RKO (cell line): ENCODE data around the gene MYH15.

ENCODE experiments used
- DNase-seq: peaks from one replicate; pipeline ENCODE4 v3.0.0-alpha.2; 2016; ENCODE audit warnings: low spot score

MYH15 gene

GRCh38 chr3:108414007-108414406 lies 96.4 kb downstream of the MYH15 start:
- no peak for DNase-seq

GRCh38 chr3:108412121-108412750 lies 98.2 kb downstream of the MYH15 start:
- no peak for DNase-seq

- no peak for DNase-seq
These were observed 99.8 kb downstream of the MYH15 start for GRCh38 chr3:108410531-108410984.

- no peak for DNase-seq
These were observed 100.6 kb downstream of the MYH15 start for GRCh38 chr3:108409800-108410178.

DNA sequence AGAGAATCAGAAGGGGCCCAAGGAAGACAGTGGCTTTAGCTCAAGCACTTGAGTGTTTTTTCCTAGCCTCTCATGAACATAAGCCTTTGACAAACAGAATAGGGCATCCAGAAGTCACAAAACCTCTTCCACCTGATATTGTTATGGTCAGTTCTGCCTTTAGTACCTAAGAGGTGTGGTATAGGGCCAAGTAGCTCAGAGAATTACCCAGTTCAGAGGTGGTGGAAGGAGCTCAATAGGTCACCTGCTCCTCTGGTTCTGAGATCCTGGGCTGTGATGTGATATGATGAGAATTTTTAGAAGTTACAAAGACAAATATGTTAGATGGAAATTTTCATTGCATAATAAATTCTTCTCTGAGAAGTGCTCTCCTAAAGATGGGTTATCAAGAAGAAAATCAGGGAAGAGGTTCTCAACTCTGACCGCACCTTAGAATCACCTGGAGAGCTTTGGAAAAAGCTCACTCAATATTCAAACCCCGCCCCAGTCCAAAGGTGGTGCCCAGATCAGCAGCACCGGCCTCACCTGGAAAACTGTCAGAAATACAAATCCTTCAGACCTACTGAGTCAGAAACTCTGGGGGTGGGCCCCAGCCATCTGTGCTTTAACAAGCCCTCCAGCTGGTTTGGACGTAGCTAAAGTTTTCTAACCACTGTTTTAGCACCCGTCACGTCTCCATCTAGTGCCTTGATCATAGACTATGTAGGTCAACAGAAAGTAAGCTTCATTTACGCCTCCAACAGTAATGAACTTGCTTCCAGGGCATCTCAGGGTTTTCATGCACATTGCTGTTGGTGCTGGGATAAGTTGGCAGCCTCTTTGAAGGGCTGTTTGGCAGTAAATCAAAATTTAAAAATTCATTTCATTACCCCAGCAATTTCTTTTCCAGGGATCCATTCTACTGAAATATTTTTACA lies 101.3 kb downstream of the MYH15 start:
- no peak for DNase-seq

GRCh38 chr3:108407886-108408285 lies 102.5 kb downstream of the MYH15 start:
- no peak for DNase-seq

DNA sequence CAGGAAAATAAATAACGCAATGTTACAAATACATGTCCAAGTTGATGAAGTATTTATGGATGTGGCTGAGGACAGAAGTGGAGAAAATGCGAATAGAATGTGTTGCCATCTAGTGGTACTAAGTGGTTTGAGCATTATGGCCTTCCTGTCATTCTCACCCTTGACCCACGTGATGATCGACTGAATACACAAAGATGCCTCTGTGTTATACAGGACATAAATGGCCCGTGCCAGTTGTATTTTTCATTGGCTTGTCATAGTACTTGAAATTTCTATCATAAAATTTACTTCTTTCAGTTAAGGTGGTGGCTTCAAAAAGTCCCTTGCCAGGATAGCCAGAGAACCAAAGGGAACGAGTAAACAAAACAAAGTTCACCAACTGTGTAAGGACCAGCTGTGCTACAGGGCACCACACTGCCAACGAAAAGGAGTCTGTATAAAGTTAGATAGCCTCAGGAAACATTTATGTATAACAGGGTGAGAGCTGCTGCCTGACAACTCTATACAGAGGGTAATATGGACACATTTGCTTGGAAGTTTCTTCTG lies 103.7 kb downstream of the MYH15 start:
- peak; percentile 85 for DNase-seq

DNA sequence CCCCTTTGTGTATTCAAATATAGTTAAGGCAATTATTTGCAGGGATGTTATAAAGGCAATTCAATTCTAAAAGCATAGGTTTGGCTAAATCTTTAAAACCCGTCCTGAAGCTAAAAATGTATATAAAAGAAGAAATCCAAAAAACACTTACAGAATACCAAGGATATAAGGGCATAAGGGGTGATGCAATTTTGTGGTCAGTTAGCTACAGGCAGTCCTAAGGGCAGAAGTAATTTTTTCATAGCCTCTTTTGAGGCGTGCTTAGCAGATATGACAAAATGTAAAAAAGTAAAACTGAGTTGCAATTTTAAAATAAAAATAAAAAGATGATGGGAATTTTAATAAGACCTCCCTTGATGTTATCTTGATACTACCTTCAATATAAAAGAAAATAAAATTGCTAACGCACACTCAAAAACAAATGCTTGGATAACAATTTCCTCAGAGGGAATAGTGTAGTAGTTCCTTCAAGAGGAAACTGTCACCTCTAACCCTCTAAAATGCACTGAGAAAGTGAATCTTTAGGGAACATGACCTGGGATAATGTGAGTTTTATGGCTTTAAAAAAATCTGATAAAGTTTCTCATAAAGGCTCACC lies 104.2 kb downstream of the MYH15 start:
- no peak for DNase-seq

DNA sequence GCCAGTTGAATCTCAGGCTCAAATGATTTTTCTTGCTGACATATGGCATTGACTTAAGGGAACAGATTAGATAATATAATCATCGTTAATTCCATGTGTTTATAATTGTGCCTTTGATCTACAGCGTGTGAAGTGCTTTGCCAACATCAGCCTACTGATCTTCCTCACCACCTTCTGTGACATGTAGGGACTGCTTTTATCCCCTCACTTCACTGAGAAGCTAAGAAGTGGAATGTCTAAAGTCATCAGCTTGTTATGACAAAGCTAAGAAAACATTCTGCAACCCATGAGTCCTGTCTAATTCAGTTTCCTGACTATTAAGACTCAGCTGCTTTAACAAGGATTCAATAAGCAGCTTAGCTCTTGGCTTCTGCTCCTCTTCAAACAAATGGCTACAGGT lies 106.0 kb downstream of the MYH15 start:
- no peak for DNase-seq

- DNase-seq = no peak
These were observed 106.6 kb downstream of the MYH15 start for GRCh38 chr3:108403686-108404345.

GRCh38 chr3:108403198-108403597 lies 107.2 kb downstream of the MYH15 start:
- no peak for DNase-seq

DNA sequence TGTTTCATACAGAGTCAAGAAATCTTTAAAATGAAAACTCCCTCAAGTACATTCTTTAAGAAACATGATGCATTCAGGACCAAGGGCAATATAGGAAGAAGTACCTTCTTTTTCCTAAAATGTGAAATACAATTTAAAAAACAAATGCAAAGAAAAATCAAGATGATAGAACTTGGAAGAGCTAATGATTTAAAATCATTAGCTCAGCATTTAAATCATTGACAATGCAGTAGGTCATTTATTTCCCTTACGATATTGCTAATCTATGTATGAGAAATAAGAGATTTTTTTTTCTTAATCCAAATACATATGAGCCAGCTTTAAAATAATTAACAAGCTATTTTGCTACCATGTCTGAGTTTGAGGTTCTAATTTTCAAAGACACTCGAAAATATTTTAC lies 108.6 kb downstream of the MYH15 start:
- DNase-seq = no peak

DNA sequence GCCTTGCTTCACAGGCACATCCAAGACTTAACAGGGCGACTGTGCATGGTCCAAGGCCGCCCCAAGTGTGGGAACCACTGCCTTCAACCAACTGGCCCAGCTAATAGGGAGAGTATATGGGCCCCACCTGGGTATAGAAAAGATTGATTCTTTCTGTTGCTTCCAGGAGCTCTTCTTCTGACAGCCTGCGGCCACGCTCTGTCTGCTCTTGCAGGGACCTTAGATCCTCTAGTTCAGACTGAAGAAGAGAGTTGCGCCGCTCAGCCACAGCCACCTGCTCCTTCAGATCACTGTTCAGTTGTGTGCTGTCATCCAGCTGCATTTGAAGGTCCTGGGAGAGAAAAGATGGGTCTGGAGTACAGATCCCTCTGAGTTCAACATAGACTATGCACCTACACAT lies 111.9 kb downstream of the MYH15 start:
- no peak for DNase-seq

DNA sequence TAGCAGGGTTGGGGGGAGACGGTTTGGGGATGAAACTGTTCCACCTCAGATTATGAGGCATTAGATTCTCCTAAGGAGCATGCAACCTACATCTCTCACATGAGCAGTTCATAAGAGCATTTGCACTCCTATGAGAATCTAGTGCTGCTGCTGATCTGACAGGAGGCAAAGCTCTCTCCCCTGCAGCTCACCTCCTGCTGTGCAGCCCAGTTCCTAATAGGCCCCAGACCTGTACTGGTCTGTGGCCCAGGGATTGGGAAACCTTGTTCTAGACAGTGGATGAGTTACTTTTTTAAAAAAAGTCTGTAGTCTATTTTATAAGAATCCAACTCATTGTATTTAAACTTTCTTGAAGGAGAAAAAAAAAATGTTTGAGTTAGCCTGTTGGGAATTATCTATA lies 114.1 kb downstream of the MYH15 start:
- no peak for DNase-seq

GRCh38 chr3:108394563-108394962 lies 115.8 kb downstream of the MYH15 start:
- no peak for DNase-seq

DNA sequence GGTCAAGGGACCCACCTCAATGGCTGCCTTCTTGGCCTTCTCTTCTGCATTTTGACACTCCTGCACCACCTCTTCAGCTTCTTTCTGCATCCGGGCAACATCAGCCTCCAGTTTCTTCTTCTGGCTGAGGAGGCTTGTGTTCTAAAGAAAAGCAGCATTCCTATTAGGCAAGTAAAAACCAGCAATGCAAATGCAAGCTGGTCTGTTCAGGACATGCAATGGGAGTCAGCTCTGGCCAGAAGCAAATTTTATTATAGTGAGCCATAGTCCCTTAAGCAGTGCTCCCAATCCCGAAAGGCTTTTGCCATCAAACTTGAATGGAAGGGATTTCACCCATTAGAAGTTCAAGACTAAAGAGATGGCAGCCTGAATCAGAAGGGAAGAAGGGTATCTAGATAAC lies 116.4 kb downstream of the MYH15 start:
- no peak for DNase-seq

- DNase-seq = no peak
These were observed 117.1 kb downstream of the MYH15 start for GRCh38 chr3:108393128-108393900.

GRCh38 chr3:108391917-108392593 lies 118.3 kb downstream of the MYH15 start:
- DNase-seq = no peak

- DNase-seq = no peak
These were observed 121.0 kb downstream of the MYH15 start for GRCh38 chr3:108389372-108389771.

DNA sequence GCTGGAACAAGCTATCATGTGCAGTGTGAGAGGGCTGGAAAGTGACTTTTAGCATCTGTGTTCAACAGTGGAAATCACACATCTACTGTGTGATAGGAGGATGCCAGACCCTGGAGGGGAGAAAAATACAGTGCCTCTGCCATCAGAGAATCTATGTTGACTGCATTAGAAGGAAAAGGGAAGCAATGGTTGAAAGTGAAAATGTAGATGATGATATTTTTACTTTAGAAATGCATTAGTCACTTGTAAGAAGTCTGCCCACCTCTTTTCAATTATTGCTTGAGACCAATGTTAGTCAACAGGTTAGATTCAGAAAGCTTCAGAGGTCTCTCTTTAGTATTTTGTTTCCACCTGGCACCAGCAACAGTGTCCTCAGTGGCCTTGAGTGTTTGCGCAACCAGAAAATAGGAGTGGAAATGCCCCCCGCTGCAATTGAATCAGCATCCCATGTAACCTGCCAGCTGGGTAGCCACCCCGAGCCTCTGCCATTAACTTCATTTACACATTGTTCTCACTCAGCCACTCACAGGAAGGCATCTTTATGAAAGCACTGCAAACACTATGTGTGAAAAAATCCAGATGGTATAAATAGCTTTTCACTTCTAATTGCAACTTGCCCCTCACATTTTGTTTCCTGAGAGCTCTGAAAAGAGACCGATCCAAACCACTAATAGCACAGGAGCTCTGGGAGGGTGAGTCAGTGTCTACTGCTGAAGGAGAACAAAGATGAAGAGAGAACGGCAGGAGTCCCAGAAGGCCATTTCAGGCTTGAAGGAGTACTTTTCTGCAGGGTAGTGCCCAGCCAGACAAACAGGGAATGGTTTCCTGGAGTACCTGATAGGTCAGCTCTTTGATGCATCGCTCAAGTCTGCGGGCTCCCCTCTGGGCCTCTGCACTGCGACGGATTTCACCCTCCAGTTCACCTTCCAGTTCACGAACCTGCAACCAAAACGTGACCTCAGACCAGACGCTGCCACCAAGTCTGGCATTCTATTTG lies 122.0 kb downstream of the MYH15 start:
- no peak for DNase-seq
